ELF-1 (cell line): ENCODE data around the gene SYT7.
"Not testable (repeated sequence)": the region's sequence is repeated elsewhere in the genome, so short reads cannot be mapped to it uniquely, and the experiment has no call there.

Source experiments
- DNase-seq: peaks from one replicate; pipeline ENCODE4 v3.0.0-alpha.2; 2016; ENCODE audit warnings: low read depth, low spot score

SYT7 gene

DNA sequence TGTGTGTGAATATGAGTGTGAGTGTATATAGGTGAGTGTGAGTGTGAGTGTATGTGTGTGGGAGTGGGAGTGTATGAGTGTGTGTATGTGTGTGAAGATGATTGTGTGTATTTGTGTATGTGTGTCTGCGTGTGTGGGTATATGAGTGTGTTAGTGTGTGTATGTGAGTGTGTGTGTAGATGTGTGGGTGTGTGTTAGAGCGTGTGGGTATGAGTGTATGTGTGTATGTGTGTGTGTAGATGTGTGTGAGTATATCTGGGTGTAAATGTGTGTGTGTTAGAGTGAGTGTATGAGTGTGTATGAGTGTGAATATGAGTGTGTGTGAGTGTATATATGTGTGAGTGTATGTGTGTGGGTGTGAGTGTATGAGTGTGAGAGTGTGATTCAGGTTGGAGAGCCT, 83.4 kb downstream of the SYT7 start:
- no peak for DNase-seq

DNA sequence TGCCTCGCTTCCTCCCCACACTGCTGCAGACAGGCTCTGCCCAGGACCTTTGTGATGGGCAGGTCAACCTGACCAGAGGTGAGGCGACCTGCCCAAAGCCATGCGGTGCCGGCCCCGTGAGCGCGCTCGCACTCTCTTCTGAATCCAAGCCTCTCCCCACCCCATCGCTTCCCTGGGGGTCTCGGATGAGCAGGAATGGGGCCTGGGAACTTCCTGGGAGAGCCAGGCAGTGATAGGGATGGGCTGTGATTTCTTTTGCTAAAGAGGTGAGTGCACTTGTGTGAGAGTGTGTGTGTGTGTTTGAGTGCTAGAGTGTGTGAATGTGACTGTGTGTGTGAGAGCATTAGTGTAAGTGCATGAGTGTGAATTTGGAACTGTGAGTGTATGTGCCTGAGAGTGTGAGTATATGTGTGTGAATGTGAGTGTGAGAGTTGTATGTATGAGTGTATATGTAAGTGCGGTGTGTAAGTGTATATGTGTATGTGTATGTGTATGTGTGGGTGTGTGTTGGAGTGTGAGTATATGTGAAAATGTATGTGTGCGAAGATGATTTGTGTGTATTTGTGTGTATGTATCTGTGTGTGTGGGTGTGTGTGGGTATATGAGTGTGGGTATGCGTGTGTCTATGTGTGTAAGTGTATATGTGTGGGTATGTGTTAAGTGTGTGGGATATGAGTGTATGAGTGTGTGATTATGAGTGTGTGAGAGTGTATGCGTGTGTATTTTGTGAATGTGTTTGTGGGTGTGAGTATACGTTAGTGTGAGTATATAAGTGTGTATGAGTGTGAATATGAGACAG, 84.1 kb downstream of the SYT7 start:
- no peak for DNase-seq

- DNase-seq = no peak
Observed at GRCh38 chr11:61495801-61496601, 84.9 kb downstream of the SYT7 start.

- no peak for DNase-seq
Observed at GRCh38 chr11:61494381-61494961, 86.4 kb downstream of the SYT7 start.

GRCh38 chr11:61491736-61492395, 89.0 kb downstream of the SYT7 start:
- no peak for DNase-seq

DNA sequence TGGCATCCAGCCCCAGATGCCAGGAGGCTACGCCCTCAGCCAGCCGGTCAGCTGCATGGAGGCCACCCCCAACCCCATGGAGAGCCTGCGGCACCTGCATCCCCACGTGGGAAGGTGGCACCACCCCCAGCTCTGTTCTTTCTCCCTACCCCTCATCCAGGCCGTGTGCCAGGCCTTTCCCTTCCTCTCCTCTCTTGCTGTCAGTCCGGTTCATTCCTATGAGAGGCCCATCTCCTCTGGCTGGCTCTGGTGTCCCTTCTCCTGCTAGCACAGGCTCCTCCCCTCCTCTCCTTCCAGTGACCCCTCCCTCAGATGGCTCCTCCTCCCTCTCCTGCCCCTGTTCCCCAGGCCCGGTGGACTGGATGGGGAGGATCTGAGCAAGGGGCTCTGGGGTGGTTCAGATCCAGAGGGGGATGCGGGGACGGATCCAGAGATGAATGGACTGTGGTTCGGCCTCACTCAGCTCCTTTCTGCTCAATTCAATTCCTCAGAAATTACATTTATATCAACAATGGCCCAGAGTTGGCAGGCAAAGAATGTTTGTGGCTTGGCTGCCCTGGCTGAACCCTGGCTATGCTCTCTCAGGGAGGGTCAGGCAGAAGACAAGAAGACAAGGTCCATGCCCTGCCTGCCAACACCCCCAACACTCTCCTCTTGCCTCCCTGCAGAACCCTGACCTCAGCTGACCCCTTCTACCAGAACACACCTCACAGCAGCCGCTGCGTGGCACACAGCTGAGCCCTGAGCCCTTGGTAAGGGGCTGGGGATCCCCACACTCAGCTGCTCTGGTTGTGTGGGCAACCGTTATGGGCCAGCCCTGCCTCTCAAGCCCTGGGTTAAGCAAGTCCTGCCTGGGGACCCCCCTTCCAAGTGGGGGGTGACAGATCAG, 90.8 kb downstream of the SYT7 start:
- DNase-seq = peak; percentile 79

- peak; percentile 97 for DNase-seq
Observed at GRCh38 chr11:61488651-61489291, 92.1 kb downstream of the SYT7 start.

- DNase-seq = no peak
Observed at GRCh38 chr11:61487342-61488025, 93.4 kb downstream of the SYT7 start.

- DNase-seq = no peak
Observed at GRCh38 chr11:61486779-61487178, 94.1 kb downstream of the SYT7 start.

GRCh38 chr11:61486011-61486620, 94.8 kb downstream of the SYT7 start:
- DNase-seq = no peak

DNA sequence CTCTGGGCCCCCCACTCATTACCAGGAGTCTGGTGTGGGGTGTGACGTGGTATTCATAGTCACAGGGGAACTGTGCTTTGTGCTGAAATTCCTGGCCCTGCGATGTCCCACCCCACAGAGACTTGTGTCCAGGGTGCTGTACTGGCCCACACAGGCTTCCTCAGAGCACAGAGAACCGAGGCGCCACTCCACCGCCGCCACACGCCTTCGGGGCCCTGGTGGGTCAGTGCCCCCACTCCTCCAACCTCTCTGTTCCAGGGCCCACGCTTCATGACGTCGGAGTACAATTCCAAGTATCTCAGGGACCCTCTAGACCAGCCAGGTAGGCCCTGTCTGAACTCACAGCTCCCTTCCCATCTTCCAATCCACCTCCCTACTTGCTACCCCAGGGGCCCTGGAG, 95.8 kb downstream of the SYT7 start:
- no peak for DNase-seq

GRCh38 chr11:61484541-61484940, 96.3 kb downstream of the SYT7 start:
- DNase-seq = no peak

- peak; percentile 82 for DNase-seq
Observed at GRCh38 chr11:61482513-61482912, 98.4 kb downstream of the SYT7 start.

GRCh38 chr11:61481806-61482205, 99.1 kb downstream of the SYT7 start:
- no peak for DNase-seq

GRCh38 chr11:61480994-61481335, 99.9 kb downstream of the SYT7 start:
- DNase-seq = peak; percentile 94

GRCh38 chr11:61480261-61480993, 100.4 kb downstream of the SYT7 start:
- no peak for DNase-seq

- not testable (repeated sequence) for DNase-seq
Observed at GRCh38 chr11:61479360-61480058, 101.4 kb downstream of the SYT7 start.

- DNase-seq = peak; percentile 80
Observed at GRCh38 chr11:61477727-61478148, 103.1 kb downstream of the SYT7 start.
